Limb (tissue), 2 donors: Measurements from ENCODE around the gene ZNF501.
A peak's percentile ranks its signal among the peaks of the same experiment; 100 is the strongest.

Experiments used
- DNase-seq, 2 donors: peaks; one replicate each; pipeline ENCODE4 v3.0.0-alpha.2; 2016; ENCODE audit errors: extremely low spot score in 2 of 2

ZNF501 gene

DNA sequence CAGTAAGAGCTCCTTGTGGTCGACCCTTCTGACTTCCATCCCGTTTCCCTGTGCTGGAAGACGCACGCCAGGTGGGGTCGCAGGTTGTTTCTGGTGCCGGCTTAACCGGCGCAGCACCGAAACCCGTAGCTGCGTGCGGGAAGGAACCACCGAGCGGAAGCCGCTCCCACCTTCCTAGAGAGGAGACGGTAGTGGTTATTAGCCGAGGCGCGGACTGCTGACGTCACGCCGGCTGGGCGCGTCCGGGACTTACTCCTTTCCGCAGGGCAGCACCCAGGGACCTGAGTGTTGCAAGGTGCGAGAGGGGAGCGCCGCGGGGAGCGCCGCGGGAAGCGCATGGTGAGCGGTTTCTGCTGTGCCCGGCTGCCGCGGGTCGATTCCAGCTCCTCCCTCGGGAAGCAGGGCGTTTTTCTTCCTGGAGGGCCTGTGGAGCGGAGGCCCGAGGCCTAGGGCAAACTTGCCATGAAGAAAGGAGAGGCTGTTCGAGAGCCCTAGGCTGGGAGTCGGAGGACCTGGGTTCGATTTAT is at the start of gene ZNF501:
TSS of gene ZNF501 (plus strand) at position 252 of the 527 bp plus-strand sequence. CDS start 4,787 bp downstream, outside the sequence.
- peak; percentile 88 to 96 for DNase-seq

DNA sequence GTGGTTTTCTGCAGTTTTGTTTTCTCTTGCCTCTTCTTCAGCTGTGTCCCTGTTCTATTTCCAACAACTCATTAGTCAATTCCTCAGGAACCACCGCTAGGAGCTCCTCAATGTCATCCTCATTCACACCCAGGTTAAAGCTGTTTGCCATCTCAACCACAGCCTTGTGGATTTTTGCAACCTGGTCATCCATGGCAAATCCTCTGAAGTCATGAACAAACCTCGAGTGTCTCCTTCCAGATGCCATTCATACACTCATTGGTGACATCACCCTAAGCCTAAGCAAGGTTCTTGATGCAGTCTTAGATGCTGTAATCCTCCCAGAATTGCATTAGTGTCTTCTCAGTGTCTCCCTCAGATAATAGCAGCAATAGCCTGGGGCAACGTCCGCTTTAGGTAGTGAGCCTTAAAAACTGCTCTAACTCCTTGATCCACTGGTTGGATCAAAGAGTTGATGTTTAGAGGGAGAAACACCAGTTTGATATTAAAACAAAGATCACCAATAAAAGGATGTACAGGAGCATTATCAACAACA is 48.4 kb upstream of the ZNF501 start:
- no peak for DNase-seq

DNA sequence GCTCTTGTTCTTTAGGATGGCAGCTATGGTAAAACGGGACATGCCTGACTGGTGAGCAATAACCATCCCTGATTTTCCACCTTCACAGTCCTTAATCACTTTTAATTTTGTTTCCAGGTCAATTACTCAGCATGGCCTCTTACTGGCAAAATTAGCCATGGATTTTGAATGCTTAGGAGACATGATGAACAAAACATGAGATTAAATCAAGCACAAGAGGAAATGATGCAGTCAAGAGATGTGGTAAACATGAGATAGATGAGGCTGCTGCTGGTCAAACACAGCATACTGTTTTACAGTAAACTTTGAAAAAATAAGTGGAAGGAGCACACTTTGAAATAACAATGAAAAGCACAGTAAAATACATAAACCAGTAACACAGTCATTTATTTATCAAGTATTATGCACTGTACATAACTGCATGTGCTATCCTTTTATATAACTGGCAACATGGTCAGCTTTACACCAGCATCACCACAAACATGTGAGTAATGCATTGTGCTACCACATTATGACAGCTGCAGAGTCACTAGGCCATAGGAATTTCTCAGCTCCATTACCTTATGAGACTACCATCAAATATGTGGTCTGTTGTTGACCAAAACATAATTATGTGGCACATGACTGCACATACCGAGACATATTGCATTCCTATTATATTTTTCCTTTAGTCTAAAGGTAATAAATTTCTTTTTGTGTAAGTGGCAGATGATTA is 47.1 kb upstream of the ZNF501 start:
- DNase-seq: no peak

DNA sequence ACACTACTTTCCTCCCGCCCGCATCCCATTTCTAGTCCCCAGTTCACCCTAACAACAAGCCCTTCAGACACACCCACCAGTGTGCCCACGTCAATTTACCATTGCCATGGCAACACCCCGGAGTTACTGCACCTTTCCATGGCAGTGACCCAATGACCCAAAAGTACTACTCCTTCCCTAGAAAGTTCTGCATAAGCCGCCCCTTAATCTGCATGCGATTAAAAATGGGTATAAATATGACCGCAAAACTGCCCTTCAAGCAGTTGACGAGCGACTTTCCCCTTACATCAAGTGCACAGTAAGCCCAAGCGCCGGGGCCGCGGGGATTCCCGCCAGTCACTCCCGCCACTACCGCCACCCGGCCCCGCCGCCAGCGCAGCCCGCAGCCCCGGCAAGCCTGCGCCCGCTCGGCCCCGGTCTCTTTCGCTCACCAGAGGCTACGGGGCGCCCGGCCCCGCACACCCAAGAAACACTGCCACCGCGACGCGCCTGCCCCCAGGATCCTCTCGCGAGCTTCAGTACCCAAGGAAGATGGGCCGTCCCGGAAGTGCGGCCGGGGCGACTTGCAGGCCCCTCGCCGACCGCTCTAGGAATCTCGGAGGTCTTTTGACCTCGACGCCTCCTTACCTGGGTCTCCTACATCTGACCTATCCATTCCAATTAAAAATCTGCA is 44.2 kb upstream of the ZNF501 start:
- DNase-seq: peak; percentile 80 to 85

DNA sequence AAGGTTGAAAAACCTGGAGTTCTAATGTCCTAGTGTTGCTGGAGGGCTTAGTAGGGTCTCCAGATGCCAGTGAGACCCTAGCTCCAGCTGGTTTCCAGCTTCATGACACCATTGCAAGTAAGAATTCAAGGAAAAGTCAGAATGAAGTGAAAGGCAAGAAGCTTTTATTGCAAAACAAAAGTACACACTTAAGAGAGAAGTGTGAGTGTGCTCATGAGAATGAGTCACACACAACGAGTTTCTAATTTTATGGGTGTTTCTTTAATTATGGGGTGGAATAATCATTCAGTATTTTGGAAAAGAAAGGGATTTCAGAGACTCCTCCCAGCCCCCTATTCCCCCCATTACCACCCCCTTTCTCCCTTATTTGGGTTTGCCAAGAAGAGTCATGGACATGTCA is 41.5 kb upstream of the ZNF501 start:
- DNase-seq: no peak

DNA sequence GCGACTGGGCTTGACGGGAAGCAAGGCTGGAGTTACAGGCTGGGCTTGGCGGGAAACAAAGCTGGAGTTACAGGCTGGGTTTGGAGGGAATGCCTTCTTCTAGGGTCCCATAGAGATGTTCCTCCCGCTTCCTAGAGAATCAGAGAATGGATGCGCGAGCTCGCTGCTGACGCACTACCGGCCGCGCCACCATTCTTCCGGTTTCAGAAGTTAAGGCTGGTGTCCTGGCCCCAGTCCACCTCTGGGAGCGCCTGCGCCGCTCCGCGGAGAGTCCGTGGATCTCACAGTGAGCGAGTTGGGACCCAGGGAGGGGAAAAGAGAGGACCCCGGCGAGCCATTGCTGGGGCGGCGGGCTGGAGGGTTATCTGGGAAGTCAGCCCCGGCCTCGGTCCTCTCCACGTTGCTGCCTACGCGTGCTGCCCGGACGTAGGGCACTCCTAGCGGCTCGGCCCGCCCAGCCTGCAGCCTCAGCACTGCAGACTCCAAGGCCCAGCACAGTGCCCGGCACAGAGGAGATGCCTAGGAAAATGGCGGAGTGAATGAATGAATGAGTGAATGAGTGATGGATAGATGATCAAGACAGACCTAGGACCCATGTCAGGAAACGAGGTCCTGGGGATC is 16.9 kb upstream of the ZNF501 start, which contains the start of gene ZNF502:
TSS of gene ZNF502 (plus strand) at position 206 of the 621 bp plus-strand sequence. CDS start 7,602 bp downstream, outside the sequence.
- DNase-seq: peak; percentile 93

DNA sequence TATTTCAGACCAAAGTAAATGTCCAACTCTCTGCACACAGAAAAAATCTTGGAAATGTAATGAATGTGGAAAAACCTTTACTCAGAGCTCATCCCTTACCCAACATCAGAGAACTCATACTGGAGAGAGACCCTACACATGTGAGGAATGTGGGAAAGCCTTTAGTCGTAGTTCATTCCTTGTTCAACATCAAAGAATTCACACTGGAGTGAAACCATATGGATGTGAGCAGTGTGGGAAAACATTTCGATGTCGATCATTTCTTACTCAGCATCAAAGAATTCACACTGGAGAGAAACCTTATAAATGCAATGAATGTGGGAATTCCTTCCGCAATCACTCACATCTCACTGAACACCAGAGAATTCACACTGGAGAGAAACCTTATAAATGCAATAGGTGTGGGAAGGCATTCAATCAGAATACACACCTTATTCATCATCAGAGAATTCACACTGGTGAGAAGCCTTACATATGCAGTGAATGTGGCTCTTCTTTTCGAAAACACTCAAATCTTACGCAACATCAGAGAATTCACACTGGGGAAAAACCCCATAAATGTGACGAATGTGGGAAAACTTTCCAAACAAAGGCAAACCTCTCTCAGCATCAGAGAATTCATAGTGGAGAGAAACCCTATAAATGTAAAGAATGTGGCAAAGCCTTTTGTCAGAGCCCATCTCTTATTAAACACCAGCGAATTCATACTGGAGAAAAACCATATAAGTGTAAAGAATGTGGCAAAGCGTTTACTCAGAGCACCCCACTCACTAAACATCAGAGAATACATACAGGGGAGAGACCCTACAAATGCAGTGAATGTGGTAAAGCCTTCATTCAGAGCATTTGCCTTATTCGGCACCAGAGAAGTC is 8.0 kb upstream of the ZNF501 start:
- no peak for DNase-seq

DNA sequence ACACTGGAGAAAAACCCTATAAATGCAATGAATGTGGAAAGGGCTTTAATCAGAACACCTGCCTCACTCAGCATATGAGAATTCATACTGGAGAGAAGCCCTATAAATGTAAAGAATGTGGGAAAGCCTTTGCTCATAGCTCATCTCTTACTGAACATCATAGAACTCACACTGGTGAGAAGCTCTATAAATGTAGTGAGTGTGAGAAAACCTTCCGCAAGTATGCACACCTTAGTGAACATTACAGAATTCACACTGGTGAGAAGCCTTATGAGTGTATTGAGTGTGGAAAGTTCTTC is 7.4 kb upstream of the ZNF501 start:
- no peak for DNase-seq

DNA sequence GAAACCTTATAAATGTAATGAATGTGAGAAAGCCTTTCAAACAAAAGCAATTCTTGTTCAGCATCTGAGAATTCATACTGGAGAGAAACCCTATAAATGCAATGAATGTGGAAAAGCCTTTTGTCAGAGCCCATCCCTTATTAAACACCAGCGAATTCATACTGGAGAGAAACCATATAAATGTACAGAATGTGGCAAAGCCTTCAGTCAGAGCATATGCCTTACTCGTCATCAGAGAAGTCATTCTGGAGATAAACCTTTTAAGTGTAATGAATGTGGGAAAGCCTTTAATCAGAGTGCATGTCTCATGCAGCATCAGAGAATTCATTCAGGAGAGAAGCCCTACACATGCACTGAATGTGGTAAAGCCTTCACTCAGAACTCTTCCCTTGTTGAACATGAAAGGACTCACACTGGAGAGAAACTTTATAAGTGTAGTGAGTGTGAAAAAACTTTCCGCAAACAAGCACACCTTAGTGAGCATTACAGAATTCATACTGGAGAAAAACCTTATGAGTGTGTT is 5.3 kb downstream of the ZNF501 start:
- no peak for DNase-seq

DNA sequence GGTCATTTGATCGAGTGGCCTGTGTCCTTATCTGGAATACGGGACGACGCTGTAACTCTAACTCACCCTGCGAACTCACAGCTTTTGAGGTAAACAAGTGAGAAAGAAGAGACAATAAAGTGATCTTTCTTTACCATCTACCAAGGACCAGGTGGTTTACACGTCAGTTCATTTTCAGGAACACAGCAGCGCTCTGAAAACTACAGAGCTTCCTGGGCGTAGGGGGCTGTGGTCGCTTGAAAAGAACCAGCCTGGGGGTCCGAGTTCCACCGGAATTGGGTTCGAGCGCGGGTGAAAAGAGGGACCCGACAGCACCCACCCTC is 31.6 kb downstream of the ZNF501 start:
- DNase-seq: peak in 1 of 2 donors; percentile 29

DNA sequence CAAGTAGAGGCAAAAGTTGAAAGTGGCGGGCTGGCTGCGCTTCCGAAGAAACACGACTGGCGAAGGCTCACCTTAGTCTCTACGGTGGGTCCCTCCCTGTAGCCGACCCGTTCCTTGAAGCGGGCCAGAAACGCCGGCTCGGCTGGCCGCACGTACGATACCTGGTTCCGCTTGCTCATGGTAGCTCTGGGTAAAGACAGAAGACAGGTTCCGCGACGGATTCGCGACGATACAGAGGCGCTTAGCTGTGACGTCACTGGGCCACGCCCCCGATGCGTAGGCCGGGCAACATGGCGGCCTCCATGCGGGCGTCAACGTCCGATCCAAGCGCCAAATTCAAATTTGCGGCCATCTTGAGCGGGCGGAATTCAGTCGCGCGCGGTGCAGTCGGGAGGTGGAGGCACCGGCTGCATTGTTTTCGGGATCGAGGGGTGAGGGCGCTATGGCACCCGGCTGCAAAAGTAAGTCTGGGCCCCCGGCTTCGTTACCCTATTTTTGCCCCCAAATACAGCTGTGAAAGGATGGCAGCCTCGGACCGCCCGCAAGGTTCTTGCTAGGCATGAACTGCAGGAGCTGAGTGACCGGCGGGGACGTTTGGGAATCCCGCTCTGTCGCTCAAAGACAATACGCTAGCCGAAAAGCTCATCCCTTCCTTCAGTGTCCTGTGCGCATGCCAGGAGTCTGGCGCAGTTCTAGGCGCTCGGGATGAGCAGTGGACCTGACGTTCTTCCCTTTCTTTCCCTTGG is 32.2 kb downstream of the ZNF501 start, which contains the start of the genes KIAA1143 and KIF15:
TSS of gene KIAA1143 (minus strand) at position 196 of the 746 bp plus-strand sequence. CDS start at position 179, 17 bp downstream.
TSS of gene KIF15 (plus strand) at position 371 of the 746 bp plus-strand sequence. CDS start at position 443, 72 bp downstream.
- peak; percentile 96 to 98 for DNase-seq

DNA sequence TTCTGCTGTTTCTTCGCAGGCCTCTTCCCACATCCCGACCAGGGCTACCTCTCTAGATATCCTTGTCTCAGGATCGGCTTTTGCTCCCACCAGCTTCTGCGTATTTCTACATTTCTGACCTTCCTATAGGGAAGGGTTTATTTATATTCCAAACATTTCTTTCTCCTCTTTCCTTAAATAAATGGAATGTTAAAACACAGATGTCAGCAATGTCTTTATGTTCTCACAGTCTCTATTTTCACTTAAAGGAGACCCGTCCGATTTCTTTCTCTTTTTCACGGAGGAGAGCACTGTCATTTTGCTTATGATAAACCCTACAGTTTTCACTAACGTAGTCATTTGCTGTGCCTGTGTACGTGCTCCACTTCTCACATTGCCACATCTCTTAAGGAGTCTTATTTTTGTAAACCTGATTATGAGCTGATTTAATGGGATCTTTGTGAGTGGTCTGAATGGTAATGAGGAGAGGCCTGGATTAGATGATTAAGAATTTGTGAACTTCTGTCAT is 32.8 kb downstream of the ZNF501 start:
- DNase-seq: no peak

DNA sequence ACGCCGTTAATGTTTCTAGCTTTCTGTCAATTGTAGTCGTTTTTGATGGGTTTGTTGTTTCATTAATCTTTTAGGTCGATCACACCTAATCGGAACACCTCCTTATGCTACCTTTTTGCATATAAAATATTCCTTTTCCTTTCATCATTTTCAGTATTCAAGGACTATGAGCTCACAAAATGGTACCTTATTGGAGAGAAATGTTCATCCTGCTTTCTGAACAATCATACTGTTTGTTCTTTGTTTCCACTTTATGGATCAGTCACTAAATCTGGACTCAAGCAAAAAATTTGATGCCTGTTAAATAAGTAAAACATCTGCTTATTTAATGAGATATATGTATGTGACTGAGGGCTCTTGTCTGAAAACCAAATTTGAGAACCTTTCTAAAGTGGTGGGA is 33.3 kb downstream of the ZNF501 start:
- no peak for DNase-seq

DNA sequence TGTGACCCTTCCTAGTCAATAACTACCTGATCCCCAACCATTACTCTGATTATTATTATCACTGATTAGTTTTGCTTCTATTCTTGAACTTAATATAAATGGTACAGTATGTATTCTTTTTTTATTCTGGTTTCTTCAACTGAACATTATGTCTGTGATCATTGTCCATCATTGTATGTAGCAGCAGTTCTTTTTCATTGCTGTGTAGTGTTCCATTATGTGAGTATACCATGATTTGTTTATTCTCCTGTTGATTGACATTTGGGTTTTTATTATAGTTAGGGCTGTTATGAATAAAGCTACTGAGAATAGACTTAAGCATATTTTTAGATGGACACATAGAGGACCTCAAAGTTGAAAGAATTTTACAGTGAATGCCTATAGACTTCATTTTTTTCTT is 34.8 kb downstream of the ZNF501 start:
- DNase-seq: no peak

DNA sequence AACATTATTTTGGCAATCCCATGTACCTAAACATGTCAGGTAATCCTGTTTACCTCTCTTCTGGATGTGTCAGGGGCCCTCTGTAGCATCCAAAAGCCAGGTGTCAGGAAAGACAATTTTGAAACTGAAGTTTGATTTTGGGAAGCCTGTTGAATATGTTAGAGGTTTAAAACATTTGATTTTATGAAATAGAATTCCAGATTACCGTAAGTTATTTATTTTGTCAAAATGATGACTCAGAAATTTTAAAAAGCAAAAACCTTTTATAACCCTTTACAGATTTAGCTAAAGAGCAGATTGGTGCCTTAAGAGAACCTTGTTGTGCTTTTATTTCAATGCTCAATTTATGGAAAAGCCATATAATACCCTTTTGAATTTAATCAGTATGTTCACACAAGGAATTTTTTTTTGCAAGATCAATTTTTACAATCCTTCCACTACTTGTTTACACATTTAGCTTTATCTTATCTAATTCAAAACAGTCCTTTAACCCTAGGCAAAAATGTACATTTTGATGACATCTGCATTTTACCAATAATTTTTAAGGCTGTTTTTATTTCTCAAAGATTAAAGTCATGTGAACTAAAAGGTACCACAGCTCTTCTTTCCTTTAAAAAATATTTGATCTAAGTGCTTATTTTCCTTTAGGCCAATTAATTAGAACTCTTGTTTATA is 42.1 kb downstream of the ZNF501 start:
- no peak for DNase-seq

DNA sequence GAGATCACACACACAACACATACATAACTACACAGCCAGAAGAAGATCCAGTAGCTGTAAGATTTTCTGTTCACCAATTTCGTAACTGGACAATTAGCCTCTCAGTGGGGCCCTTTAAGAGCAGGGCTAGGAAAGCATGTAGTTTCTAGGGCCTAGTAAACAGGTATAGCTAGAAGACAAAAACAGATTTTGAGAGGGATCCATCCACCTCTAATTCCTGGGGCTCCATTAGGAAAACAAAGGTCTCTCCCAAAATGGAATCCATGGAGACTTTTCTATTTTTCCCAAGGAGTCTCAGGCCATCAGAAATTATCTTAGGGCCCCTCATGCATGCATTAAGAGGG is 42.6 kb downstream of the ZNF501 start:
- no peak for DNase-seq

DNA sequence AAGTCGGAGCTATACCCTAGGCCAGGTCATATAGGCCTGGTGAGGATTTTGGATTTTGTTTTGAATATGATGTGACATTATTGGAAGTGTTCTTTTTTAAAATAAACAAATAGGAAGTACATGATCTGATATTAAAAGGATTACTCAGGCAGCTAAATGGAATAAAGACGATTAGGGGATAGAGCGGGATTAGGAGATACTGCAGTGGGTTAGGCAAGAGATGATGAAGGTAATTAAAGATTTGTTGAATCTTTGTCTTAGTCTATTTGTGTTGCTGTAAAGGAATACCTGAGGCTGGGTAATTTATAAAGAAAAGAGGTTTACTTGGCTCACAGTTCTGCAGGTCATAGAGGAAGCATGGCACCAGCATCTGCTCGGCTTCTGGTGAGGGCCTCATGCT is 53.5 kb downstream of the ZNF501 start:
- DNase-seq: no peak
